RPMI8226 (cell line): Measurements from ENCODE around the gene ZBTB48.

ENCODE experiments used
- DNase-seq: peaks from one replicate; pipeline ENCODE4 v3.0.0-alpha.2; 2015

The ZBTB48 gene

GRCh38 chr1:6614019-6614928 is 34.5 kb downstream of the ZBTB48 start:
- DNase-seq = peak; percentile 49

GRCh38 chr1:6614929-6615785 is 35.4 kb downstream of the ZBTB48 start:
- DNase-seq = no peak

- DNase-seq = no peak
Observed at GRCh38 chr1:6619045-6619444, 39.3 kb downstream of the ZBTB48 start.

GRCh38 chr1:6621429-6622391 is 41.9 kb downstream of the ZBTB48 start:
- DNase-seq = no peak

GRCh38 chr1:6622396-6623152 is 42.8 kb downstream of the ZBTB48 start:
- no peak for DNase-seq

GRCh38 chr1:6623269-6623965 is 43.6 kb downstream of the ZBTB48 start:
- no peak for DNase-seq

GRCh38 chr1:6624710-6625583 is 45.2 kb downstream of the ZBTB48 start, which contains the start of gene THAP3:
TSS of gene THAP3 (plus strand) at chr1:6624868. CDS start at chr1:6625219, 351 bp downstream.
- peak; percentile 94 for DNase-seq

GRCh38 chr1:6625584-6626149 is 45.9 kb downstream of the ZBTB48 start:
- DNase-seq = peak; percentile 60

- DNase-seq = no peak
Observed at GRCh38 chr1:6627031-6627430, 47.2 kb downstream of the ZBTB48 start.

- no peak for DNase-seq
Observed at GRCh38 chr1:6627841-6628545, 48.2 kb downstream of the ZBTB48 start.

GRCh38 chr1:6628971-6629479 is 49.2 kb downstream of the ZBTB48 start:
- no peak for DNase-seq

GRCh38 chr1:6630027-6630426 is 50.2 kb downstream of the ZBTB48 start:
- no peak for DNase-seq

- DNase-seq = no peak
Observed at GRCh38 chr1:6631058-6631457, 51.3 kb downstream of the ZBTB48 start.

GRCh38 chr1:6632588-6633514 is 53.1 kb downstream of the ZBTB48 start:
- DNase-seq = no peak

GRCh38 chr1:6634371-6635052 is 54.7 kb downstream of the ZBTB48 start:
- peak; percentile 44 for DNase-seq

GRCh38 chr1:6635161-6635909 is 55.5 kb downstream of the ZBTB48 start:
- DNase-seq = no peak
